ENCODE measurements around the gene PRDX6.
"Not testable (repeated sequence)": the region's sequence is repeated elsewhere in the genome, so short reads cannot be mapped to it uniquely, and the experiment has no call there.

Gene PRDX6

DNA sequence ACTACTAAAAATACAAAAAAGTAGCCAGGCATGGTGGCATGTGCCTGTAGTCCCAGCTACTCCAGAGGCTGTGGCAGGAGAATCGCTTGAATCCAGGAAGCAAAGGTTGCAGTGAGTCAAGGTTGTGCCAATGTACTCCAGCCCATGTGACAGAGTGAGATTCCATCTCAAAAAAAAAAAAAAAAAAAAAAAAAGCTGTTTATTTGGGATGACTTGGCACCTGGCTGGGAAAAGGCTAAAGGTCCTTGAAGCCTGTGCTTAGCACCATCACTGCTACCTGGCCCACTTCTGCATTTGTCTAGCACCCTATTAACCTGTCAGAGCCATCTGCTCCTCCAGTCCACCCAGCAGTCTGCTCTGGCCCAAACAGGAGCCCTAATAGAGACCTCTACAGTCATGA lies 25.0 kb downstream of the PRDX6 start:
- no peak for DNase-seq

DNA sequence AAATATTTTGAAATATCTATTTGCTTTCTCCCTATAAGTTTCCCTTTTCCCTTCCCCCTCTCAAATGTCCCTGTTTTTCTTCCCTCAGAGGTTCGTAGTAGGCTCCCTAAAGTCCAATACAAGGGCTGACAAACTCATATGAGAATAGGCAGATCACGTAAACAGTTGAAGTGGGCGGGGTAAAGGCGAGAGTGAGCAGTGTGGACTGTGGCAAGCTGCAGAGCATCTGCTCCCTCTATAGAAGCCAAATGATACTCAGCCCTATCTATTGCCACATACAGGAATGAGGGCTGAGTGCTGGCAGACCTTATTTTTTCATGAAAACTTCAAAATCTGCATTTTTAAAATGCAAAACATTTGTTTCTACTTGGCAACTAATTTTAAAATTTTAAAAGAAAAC lies 26.3 kb downstream of the PRDX6 start:
- no peak for DNase-seq

DNA sequence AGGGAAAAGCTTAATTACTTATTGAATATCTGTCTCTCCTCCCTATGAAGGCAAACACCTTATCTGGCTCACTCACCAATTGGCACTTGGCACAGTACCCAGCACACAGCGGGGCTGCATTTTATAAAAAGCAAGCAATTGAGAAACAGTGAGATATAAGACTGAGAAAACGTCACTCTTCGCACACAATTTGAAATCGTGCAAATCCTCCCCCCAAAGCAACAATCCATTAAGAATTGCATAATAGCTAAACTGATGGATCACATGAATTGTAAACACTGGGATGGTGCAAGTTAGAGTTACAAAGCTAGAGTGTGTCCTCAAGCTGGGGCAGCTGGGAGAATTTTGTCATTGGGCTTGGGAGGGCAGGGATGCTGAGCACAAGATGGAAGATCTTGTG lies 27.1 kb downstream of the PRDX6 start:
- DNase-seq = no peak

DNA sequence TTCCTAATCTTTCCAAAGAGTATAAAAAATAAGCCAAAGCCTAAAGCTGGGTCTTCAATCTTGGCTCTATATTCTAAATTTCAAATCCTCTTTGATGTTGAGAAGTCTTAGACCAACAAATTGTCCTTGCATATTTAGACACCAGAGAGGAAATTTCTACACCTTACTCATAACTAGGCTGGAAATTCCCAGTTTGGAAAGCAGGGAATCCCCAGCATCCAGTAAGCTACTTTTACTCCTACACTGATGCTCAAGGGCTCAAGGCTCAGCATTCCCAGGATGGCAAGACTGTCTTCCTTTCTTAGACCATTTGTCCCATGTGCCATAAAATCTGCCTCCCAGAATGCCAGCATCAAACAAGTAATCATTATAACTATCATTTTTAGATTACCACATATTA lies 28.3 kb downstream of the PRDX6 start:
- no peak for DNase-seq

DNA sequence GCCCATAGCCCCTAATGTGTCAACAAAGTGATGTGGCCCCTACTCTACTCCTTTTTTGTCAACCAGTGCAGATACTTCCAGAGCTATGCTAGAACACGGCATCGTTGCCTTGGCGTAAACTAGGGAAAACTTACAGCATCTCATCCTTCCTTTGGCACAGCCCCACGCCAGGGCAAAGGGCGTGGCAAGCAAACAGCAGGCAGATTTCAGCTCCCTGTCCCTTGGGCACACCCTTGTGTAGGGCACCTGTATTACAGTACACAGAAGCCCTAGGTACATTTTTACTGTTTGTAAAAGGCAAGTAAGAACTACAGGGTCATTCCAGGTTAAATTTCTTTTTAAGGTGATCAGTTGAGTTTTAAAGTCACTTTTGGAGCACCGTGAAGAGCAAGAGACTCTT lies 29.3 kb downstream of the PRDX6 start:
- no peak for DNase-seq

DNA sequence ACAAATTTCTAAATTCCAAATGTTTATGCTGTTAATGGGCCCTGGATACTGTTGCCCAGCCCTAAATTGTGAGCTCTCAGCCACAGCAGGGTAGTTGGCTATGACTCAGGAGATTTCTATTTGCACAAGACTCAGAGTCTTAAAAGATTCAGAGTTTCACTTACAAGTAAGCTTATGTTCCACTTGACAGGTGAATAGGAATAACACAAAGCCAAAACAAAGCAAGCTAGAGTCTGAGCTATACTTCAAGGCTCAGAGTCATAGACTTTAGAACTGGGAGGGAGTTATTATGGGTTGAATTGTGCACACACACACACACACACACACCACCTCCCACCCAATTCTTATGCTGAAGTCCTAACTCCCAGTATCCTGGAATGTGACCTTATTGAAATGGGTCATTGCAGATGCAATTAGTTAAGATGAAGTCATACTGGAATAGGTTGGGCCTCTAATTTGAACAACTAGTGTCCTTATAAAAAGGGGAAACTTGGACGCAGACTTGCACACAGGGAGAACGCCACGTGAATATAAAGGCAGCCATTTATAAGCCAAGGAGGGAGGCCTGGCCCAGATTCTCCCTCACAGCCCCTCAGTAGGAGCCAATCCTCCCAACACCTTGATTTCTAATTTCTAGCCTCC lies 30.2 kb downstream of the PRDX6 start:
- DNase-seq = no peak

DNA sequence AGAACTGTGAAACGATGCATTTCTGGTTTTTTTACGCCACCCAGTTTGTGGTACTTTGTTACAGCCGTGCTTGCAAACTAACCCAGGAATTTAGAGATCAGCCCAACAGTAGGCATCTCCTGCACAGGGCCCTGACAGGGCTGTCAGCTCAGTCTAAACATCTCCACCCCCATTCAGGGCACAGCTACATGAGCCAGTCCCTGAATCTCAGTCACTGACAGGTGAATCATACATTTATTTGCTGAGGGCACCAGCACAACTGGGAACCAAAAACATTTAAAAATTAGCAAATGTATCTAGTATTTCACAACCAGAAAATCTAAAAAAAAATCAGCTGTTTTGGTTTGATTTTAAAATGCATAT lies 30.7 kb downstream of the PRDX6 start:
- no peak for DNase-seq

DNA sequence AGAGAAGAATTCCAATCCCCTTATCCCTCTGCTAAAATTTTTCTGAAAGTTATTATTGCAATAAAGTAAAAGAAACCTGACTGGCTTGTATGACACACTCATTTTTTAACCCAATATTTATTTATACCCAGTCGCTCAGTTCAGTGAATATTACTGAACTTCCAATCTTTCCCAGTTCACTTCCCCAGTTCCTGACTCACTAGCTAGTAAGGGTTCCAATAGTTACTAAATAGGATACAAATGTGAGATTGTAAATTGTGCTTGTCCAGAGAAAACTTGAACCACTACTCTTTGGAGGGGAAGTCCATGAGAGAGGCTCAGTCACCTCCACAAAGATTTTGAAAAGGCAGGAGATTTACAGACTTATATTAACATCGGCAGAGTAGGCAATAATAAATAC lies 31.4 kb downstream of the PRDX6 start:
- DNase-seq = no peak

DNA sequence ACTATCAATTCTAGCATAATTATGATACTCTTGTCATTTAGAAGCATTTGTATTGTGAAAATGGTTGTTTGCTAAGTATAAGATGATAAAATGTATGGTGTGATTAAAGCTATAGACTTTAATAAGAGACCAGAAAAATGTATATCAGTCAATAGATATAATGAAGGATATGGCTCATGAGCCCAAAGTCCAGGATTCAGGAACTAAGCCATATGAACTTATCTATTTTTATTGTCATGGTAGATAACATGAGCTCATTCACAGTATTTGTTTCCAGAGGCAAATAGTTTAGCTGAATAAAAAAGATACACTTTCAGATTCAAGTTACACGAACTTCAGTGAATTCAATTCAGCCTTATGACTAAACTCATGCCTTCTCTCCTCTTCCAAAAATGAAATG lies 32.7 kb downstream of the PRDX6 start:
- DNase-seq = no peak

DNA sequence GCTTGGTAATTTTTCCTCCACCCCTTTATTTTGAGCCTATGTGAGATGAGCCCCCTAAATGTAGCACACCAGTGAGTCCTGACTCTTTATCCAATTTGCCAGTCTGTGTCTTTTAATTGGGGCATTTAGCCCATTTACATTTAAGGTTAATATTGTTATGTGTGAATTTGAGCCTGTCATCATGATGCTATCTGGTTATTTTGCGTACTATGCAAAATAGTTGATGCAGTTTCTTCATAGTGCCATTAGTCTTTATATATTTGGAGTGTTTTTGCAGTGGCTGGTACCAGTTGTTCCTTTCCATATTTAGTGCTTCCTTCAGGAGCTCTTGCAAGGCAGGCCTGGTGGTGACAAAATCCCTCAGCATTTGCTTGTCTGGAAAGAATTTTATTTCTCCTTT lies 37.4 kb downstream of the PRDX6 start:
- not testable (repeated sequence) for DNase-seq

DNA sequence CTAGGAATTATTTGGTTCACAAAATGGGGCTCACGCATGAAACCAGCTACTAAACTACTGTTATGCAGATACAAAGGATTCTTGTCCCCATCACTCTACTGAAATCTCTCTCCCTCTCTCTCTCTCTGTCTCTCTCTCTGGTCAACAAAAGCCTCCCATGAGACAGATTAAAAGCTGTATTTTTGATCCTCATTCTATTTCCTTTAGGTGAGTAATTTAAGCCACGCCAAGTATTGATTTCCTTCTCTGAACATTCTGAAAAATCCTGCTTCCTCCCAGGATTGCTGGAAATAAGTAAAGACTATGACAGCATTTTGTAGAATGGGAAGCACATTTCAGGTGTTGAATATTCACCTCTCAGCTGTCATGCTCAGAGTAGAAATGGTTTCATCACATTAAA lies 43.7 kb downstream of the PRDX6 start:
- no peak for DNase-seq

DNA sequence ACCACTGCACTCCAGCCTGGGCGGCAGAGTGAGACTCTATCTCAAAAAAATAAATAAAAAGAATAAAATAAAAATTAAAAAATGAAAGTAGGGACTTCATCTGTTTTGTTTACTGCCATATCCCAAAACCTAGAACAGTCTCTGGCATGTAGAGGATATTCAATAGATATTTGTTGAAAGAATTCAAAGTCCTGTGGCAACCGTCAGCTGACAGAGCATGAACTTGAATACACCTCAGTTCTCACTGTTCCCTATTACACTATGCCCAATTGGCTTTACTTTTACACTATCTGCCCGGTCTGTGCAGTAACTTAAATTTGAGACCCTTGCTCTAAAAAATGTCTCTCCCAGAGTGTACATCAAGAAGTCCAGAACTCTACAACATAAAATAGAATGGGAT lies 46.2 kb downstream of the PRDX6 start:
- no peak for DNase-seq

DNA sequence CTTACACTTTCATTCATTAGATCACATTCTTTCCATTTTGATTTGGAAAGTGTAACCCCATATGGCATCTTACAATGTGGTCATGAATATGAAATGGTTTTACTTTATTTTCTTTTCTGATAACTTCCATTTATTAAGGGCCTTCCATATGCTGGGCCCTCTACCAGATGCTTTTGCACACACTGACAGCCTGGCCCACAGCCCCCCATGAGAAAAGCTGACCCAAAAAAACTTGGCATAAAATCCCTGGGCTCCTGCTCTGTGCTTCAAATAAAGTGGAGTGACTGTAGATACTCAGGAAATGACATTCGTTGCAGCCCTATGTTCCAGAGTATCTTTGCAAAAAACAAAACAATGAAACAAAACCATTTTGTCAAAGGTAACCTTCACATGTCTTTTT lies 48.8 kb downstream of the PRDX6 start:
- no peak for DNase-seq

DNA sequence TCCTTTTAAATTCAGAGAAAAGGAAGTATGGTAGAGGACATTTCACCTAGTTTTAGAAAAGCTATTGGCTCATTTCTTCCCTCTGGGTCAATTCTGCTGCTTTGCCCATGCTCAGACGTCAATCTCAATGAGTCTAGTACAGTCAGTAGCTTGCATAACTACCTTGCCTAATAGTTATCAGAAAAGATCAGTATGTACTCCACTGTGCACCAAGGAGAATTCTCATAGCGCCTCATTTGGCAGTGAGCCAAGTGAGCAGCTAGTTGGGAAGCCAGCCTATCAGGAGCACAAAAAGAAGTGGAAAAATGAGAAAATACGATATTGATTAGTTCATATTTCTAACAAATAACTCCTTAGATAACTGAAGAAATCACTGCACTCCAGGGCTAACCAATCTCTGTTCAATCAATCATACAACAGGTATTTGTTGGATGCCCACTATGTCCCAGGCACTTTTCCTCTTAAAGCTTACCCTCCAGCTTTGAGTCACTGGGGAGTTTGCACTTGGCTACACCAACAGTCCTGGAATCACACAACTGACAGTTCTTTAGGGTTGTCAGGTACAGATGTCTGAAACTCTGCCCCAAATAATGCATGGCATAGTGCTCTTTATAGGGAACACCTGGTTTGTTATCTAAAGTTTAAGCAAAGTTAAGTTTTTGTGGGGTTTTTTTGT lies 50.2 kb downstream of the PRDX6 start:
- DNase-seq = no peak

DNA sequence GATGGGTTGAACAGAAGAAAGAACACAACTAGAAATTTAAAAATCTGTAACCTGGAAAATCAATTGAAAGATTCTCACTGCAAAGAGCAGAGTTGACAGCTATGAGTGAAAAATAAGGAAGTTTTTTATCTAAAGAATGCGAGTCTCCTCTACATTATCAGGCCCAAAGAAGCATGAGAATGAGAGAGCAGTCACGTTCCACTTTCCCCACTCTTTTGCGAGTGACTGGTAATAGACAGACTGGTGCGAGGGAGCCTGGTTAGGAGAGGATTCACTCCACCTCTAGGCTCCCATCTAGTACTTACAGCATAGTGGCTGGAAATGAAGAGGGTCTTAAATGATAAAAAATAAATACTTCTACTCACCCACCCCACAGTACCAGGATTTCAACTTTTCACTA lies 52.0 kb downstream of the PRDX6 start:
- no peak for DNase-seq

DNA sequence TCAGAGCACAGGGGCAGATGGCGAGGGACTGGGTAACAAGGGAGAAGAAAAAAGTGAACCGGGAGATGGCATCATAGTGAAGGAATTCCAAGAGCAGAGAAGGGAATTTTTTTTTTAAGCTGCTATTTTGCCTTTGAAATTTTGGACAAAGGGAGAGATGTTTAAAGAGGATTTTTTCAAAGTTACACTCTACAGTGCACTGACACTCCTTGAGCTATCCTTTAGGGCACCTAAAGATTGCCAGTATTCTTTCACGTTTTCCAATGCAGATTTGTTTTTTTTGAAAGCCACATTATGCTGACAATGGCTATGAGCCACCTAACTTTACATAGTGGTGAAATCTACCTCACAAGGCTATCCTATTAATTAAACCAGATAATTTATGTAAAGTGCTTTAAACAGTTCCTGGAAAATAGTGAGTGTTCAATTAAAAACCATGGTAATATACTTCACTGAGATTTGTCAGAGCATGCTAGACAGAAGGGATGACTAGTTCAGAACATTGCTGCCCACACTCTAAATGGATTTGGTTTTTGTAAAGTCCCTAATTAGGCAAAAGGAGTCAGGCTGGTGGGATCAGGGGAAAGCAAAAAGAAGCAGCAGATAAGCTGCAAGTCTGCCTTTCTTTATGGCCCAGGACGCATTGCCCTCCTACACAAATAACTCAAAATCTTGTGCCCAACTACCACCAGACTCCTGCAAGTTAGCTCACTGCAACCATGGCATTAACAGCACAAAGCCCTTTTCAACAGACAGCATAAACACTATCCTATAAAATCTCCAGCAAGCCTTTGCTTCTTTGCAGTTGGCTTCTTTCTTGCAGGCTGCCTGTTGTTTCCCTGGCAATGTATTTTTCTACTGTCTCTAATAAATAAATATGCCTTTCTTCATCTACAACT lies 53.9 kb downstream of the PRDX6 start:
- no peak for DNase-seq

DNA sequence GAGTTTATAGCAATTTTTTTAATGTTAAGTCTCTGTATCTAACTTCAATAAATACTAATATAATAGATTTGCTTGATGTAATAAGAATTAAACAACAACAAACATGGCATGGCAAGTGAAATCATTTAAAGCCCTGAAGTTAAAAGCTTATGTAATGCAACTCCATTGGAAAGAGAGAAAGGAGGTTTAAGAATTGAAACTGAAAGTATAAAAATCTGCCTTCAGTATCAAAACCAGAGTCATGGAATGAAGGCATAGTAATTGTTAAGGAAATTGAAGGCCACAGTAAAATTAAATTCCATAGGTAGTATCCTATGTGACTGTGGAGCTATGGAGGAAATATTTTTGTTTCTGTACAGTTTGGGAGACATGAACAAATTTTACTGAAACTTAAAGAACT lies 55.1 kb downstream of the PRDX6 start:
- DNase-seq = no peak

DNA sequence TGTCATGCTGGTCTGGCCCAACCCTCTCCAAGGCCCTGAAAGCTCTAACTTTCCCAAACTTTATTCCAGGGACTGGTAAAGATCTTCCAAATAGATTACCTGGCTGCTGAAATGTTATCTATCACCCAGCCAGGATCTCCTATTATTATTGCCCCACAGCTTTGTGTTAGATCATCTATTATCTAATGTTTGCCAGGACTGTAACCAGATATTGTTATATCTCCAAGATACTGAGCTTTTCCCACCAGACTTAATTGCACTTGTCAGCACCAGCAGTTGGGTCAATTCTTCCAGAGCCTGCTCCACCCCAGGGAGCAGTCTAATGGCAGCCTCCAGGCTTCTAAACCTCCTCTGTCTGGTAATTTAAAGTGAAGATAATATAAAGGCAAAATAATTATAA lies 59.1 kb downstream of the PRDX6 start:
- no peak for DNase-seq
